Measurements from ENCODE around the gene GLIS1.

GLIS1 gene

DNA sequence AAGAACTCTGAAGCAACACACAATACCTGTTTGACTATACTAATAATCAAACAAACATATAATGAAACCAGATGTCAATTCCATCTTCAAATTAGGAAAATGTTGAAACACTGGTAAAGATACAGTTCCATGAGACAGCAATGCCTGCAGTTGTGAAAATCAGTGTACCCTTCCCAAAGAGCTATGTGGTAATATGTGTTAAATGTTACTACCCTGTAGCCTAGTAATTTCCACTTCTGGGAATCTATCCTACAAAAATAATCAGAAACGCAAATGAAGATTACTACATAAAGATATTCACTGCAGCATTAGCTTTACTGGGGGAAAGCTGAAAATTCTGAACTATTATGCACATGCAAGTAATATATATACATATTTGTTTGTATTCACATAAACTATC is 16.9 kb downstream of the GLIS1 start:
- in situ Hi-C loops (cut with HindIII; ENCODE audit: low sequenced_read_pairs): loop anchor here (10.0 kb wide), 1 partner anchor 237 kb away; no protein-coding TSS in a partner anchor

DNA sequence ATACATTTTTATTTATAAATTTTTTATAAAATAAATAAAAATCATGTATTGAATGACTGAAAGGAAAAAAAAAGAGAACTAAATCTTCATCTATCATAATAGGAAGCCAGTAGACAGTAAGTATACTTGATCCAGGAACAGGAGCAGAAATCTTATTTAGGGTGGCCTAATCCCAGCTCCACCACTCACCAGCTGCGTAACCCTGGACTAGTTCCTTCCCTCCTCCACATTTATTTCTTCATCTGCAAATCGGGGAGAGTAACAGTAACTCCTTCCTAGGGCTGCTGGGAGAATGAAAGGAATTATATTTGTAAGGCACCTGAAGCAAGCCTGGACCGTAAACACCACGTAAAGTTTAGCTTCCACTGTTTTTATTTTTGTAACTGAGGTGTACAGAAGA is 17.9 kb downstream of the GLIS1 start:
- in situ Hi-C loops (cut with HindIII; ENCODE audit: low sequenced_read_pairs): loop anchor here (10.0 kb wide), 1 partner anchor 236 kb away; no protein-coding TSS in a partner anchor

DNA sequence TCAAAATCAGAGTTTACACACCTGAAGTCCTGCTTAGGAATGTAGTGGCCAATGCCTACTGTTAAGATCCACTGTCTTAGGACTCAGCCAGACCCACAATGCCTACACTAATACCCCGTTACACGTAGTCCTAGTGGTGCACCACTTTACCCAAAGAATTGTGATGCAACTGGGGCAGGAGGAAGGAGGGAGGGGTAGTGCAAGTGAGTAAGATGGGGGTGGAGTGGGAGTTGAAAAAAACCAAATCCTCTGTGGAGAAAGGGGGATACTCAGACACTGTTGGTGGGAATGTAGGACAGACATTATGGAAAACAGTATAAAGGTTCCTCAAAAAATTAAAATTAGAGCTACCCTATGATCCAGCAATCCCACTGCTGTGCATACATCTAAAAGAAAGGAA is 19.5 kb downstream of the GLIS1 start:
- in situ Hi-C loops (cut with HindIII; ENCODE audit: low sequenced_read_pairs): no loop called here

DNA sequence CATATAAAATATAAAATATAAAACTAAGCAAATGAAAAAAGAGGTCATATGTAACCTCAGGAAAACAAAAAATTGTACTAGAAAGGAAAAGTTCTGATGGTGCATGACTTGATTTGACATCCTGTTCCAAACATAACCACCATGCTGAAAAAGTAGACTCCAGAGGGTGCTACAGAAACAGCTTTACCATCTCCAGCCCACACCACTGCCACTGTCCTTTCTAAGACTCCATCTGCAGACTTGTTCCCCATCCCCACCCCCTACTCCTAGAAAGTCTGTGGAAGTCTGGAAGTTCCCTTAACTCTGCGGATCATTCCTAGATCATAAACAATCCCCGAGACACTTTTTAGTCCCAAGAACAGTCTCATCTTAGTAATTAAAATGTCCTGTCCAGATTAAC is 20.5 kb downstream of the GLIS1 start:
- in situ Hi-C loops (cut with HindIII; ENCODE audit: low sequenced_read_pairs): no loop called here

DNA sequence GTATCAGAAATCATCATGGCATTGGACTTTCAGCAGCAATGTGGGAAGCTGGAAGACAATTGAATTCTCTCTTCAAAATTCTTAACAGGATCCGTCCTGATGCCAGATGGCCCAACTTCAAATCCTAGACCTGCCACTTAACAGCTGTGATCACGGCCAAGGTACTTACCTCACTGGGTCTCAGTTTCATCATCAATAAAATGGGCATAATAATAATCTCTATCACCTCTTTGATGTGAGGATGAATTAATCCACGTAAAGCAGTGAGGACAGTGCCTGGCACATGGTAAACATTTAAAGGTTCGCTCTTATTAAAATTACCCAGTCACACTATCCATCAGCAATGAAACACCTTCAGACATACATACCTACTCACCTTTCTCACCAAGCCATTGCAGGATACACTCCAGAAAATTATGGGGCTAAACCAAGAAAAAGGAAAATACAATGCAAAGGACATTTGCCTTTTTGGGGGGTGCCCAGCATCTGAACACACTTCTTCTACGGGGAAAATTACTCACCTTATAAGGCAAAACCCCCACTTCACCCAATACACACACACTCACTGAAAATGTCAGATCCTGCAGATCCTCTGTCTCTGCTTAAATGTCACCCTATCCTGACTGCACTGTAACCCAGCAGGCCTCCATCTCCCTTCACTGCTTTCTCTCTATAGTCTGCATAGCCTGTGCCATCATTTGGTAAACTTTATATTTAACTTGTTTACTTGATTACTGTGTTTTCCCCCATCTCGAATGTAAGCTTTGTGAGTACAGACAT is 21.7 kb downstream of the GLIS1 start:
- in situ Hi-C loops (cut with HindIII; ENCODE audit: low sequenced_read_pairs): no loop called here

DNA sequence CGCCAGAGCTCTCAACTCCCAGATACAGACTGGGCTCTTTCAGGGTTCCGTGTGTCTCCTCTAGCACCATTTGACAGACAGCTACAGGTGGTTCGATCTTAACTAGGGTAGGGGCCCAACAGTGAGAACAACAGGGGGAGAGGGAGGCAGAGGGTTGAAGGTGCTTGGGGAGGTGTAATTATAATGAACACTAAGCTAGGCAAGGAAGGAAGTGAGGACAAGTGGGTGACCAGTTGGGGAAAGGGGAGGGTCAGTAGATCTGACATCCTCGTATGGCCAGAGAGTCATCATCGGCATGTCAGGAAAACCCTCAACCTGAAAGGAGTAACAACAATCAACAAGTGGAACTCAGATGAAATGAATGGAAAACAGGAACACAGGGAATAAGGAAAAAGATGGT is 22.8 kb downstream of the GLIS1 start:
- in situ Hi-C loops (cut with HindIII; ENCODE audit: low sequenced_read_pairs): no loop called here

DNA sequence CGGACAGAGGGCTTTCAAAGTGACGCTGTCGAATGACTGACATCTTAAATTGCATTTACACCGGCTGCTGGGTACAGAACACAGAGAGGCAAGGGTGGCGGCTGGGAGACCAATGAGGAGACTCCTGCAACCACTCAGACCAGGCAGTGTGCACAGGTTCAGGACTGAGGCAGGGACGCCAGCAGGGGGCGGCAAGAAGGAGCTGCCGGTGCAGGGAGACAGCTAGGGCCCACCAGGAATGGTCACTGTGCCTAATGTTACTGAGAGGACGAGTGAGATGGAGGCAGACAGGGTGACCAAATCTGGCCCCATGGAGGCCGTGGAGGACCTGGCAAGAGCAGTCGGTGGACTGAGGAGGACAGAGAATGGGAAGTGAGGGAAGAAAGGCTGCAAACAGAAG is 23.5 kb downstream of the GLIS1 start:
- in situ Hi-C loops (cut with HindIII; ENCODE audit: low sequenced_read_pairs): no loop called here

DNA sequence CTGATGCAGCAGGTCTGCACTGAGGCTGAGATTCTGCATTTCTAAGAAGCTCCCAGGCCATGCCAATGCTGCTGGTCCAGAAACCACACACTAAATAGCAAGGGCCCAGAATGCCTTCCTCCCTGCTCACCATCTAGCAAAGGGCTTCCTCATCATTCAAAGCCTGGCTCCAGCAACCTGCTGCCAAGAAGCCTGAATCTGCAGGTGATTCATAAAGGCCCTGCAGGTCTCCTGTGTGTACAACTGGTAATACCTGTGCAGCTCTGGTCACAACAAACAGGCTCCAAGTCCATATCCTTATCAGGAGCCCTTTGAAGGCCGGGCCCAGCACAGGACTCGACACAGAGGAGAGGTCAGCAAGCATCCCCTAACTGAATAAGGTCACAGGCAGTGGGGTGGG is 26.7 kb downstream of the GLIS1 start:
- in situ Hi-C loops (cut with HindIII; ENCODE audit: low sequenced_read_pairs): no loop called here

DNA sequence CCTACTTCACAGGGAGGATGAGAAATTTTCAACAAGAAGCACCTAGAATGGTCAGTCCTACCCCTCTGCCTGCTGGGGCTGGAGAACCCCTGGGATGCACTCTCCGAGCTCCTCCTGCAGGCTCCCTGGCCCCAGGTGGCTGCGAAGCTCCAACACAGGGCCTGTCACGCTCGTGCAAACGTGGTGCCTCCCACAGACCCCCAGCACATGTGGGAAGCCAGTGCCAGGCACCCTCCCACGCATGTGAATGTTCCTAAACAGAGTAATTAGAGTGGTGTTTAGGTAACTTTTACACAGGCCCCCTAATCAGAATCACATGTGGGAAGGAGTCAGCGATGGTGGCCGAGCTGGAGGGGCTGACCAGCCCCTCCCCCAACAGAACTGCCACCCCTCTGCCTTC is 28.4 kb downstream of the GLIS1 start:
- in situ Hi-C loops (cut with HindIII; ENCODE audit: low sequenced_read_pairs): no loop called here

DNA sequence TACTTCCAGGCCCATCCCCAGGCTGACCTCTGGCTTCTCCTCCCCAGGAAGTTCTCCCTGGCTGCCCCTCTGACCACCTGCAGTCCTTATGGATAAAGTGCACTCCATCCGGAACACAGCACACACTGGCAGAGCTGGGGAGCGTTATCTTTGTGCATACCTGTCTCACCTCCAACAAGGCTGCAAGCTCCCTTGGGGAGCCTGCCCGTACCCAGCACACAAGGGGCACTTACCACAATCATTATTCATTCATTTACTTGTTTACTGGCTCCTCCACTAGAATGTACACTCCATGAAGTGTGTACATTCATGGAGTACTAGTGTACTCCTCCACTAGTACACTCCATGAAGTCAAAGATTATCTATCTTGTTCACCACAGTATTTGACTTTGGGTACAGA is 30.3 kb downstream of the GLIS1 start:
- in situ Hi-C loops (cut with HindIII; ENCODE audit: low sequenced_read_pairs): no loop called here

DNA sequence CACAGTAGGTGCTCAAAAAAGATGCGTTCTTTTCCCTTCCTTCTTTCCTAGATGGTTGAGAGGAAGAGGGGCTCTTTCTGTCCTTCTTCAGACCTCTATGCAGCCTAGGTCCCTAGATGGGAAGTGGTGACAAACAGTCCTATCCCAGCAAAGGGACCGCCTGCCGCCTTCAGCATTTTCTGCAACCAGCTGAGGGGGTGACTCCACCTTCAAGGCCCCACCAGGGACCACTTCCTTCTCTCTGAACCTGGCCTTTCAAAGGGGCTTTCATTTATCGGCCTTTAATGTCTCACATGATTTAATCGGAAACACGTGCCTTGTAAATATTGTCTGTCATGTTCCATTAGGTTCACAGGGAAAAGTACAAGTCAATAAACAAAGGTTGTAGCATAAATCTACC is 32.6 kb downstream of the GLIS1 start:
- in situ Hi-C loops (cut with HindIII; ENCODE audit: low sequenced_read_pairs): no loop called here

DNA sequence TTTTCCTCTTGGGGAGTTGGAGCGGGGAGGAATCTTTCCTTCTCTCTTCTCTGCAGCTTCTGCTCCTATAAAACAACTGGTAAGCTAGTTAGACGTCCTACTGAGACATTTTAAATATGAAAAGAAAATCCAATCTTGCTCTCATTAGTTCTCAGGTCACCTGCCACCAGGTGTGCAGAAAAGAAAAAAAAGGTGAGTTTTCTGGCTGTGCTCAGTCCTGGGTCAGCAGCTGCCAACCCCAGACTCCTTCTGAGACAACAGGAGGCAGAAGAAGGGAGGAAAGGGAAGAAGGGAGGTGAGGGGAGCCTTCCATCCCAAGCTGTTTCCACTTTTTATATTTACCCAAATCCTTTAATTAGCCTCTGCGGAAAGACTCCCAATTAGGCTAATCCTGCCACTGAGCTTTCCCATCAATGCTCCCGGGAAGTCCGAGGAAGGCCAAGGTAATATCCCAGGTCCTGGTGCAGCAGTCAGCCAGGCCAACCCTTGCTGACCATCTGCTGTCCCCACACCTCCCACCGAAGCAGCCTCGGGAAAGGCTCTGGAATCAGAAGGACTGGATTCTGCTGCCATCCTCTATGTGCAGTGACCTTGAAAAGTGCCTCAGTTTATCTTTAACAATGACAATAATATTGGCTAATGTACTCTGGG is 33.4 kb downstream of the GLIS1 start:
- in situ Hi-C loops (cut with HindIII; ENCODE audit: low sequenced_read_pairs): no loop called here

DNA sequence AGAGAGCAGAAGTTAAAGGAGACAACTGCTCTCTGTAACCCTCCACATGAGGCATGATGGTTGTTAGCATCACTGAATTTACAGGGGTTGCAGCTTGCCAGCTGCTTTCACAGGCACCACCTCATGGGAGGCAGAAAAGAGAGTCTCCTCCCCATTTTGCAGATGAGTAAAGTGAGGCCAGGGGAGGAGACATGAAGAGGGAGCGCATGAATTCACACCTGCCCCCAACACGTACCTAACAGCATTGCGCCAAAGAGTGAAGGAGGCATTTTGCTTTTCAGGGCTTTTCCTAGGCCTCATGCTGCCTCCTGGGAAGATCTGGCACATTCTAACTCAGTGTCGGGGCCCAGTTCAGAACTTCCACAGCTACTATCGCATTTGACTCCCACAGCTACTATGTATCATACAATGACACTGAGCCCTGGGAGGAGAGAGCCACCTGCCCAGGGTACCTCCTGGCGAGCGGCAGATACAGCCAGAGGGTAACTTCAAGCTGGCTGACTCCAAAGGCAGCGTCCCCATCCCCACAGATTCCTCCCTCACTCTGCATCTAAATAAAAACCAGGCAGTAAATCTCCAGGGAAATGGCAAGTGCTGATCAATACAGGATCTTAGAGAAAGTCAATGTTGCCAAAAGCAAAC is 34.0 kb downstream of the GLIS1 start:
- in situ Hi-C loops (cut with HindIII; ENCODE audit: low sequenced_read_pairs): no loop called here

DNA sequence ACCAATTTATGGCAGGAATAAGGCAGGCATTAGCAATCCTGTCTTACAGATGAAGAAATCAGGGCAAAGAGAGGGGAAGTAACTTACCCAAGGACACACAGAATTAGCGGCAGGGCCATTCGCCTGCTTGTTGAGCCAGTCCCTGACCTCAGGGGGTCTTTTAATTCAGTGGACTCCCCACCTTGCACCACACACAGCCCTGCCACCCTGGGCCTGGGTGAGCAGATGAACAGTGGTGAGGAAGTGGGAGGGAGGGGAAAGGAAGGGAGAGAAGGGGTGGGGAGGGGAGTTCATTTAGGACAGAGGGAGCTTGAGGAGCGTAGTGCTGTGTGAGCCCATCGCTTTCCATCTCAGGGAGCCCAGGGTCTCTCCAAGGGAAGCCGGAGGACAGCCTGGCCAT is 34.7 kb downstream of the GLIS1 start:
- in situ Hi-C loops (cut with HindIII; ENCODE audit: low sequenced_read_pairs): no loop called here

DNA sequence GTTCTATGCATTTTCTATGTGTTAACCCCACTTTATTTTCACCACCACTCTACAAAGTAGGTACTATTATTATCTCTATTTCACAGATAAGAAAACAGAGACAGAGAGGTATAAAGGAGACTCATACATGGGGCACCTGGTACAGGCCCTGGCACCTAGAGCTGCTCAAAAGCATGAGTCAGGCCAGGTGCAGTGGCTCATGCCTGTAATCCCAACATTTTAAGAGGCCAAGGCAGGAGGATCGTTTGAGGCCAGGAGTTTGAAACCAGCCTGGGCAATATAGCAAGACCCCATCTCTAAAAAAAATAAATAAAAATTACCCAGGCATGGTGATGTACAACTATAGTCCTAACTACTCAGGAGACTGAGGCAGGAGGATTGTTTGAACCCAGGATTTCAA is 35.8 kb downstream of the GLIS1 start:
- in situ Hi-C loops (cut with HindIII; ENCODE audit: low sequenced_read_pairs): no loop called here

DNA sequence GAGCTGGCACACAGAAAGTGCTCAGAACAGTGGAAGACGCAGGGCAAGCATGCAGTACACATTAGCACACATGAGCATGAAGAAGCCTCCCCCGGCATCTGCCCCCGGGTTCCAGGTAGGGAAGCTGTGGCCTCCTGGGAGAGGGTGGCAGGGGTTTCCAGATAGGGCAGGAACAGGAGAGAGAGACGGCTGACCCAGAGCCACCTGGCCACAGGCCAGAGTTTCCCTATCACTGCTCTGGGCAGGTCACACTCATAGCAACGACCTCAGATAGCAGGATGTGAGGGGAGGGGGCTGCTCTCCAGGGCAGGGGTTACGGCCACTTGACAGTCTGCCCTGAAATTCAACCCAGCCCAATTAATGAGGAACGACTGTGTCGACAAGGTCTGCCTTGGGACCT is 36.6 kb downstream of the GLIS1 start:
- in situ Hi-C loops (cut with HindIII; ENCODE audit: low sequenced_read_pairs): no loop called here

DNA sequence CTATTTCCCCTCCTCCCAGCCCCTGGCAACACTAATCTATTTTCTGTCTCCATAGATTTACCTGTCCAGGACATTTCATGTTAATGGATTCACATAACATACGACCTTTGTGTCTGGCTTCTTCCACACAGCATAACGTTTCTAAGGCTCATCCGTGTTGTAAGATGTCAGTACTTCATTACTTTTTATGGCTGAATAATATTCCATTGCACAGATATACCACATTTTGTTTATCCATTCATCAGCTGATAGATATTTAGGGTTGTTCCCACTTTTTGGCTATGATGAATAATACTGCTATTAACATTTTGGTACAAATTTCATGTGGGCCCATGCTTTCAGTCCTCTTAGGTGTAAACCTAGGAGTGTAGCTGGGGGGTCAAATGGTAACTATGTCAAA is 38.2 kb downstream of the GLIS1 start:
- in situ Hi-C loops (cut with HindIII; ENCODE audit: low sequenced_read_pairs): no loop called here

DNA sequence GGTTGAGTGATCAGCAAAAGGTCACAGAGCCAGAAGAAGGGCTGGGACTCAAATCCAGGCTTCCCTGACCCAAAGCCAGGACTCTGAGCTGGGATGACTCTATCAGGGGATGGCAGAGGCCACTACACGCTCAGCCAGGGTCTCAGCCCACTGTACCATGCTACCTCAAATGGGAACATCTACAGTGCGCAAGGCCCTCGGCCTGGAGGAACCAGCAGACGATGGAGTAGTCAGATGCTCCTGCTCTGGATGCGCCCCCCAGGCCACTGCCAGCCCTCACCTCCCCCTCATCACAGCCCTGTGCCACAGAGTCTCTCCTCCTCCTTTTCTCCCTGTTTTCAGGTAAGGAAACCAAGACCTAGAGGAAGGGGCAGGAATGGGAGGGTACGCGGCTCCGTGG is 39.0 kb downstream of the GLIS1 start:
- in situ Hi-C loops (cut with HindIII; ENCODE audit: low sequenced_read_pairs): no loop called here

DNA sequence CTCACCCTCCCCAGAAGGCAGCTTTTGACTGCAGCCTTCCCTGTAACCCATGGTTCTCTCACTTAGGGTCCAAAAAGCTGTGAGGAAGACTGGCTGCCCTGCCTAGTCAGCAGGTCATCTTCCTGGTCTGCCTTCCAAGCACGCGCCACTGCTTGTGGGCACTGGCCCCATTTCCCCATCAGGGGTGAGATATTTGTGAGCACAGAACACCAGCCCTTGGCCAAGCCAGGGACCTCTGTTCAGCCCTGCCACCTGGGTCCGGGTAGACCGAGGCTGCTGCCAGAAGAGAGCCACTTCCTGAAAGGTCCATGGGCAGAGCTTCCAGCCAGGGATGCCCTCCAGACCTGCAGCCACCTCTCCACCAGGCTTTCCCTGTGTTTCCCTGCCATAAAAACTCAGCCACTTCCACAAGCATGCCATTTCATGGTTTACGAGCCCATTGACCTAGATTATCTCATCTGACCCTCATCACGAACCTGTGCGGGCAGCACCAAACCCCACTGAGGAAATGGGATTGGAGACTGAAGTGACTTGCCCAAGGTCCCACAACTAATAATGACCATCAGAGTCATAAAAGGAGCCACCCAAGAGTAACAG is 40.5 kb downstream of the GLIS1 start:
- in situ Hi-C loops (cut with HindIII; ENCODE audit: low sequenced_read_pairs): no loop called here

DNA sequence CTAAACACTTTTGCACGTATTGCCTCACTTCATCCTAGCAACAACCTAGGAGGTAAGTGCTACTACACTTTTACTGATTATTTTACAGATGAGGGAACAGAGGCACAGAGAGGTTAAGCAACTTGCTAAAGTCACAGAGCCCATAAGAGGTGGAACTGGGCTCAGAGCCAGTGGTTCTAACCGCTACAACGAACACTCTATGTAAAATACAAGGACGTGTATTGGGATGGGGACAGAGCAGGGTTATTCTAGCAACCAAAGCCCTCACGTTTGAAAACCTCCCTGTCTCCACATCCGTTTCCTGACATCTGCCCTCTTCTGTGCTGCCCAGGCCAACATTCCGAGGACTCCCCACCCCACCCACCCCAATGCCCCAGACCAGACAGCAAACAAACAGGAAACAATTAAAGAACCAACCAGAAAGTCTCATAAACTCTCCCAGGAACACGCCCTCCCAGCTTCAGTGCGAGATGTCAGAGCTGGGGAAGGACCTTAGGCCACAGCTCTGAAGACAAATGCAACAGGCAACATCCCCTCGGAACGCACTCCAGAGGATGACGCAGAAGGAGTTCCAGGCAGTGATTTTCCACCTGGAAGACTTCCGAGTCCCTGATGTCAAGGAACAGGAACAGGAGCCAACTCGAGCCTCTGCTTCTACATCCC is 41.1 kb downstream of the GLIS1 start:
- in situ Hi-C loops (cut with HindIII; ENCODE audit: low sequenced_read_pairs): no loop called here

DNA sequence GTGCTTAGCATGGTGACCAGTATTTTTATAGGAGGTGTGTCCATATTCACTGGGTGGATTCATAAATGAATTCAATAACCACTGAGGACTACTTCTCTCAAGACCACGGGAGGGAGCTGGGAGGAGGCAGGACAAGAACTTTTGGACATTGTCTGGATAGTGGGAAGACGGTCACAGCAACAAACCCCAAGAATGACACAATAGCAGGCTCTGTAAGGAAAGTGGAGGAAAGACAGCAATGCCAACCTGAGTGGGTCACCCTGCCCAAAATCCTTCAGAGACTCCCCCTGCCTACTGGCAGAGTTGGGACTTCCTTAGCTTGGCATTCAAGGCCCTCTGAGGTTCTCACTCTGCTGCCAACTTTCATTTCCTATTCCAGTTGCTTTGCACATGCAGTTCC is 42.0 kb downstream of the GLIS1 start:
- in situ Hi-C loops (cut with HindIII; ENCODE audit: low sequenced_read_pairs): no loop called here

Data from endothelial cell of hepatic sinusoid (primary cell).